Astrocyte of the spinal cord (primary cell): ENCODE results near the gene ZMYND10.

Experiments used
- DNase-seq: peaks from one replicate; pipeline ENCODE4 v3.0.0; 2011; ENCODE audit warnings: low read depth, low spot score
- H3K4me3 ChIP-seq: 2 replicates; pipeline ENCODE4 v1.5.1; 2011; ENCODE audit warnings: low read depth, mild to moderate bottlenecking, low read length, moderate library complexity
- CTCF ChIP-seq: IDR thresholded peaks from 2 replicates; pipeline ENCODE4 v1.5.1; 2012; ENCODE audit warnings: low read depth, mild to moderate bottlenecking, low read length, inconsistent platforms
- in situ Hi-C: cut with HindIII; loops from 2 replicates; pipeline ENCODE4 v1.10.0; 2017; ENCODE audit warnings: low sequenced_read_pairs

Gene ZMYND10

GRCh38 chr3:50378757-50379156 is 33.2 kb upstream of the ZMYND10 start:
- H3K4me3 ChIP-seq = no peak overlapping the region
- no peak for TF ChIP-seq CTCF
- in situ Hi-C loops = no loop called here

GRCh38 chr3:50378024-50378423 is 32.5 kb upstream of the ZMYND10 start:
- no peak for TF ChIP-seq CTCF
- in situ Hi-C loops = no loop called here
- no peak overlapping the region for H3K4me3 ChIP-seq

More at GRCh38 chr3:50378757-50379156, 33.2 kb upstream of the ZMYND10 start:
- DNase-seq = no peak

GRCh38 chr3:50375258-50375931 is 29.9 kb upstream of the ZMYND10 start:
- no peak overlapping the region for H3K4me3 ChIP-seq
- DNase-seq = no peak
- peak; percentile 12 for TF ChIP-seq CTCF
- in situ Hi-C loops = no loop called here

More at GRCh38 chr3:50378024-50378423, 32.5 kb upstream of the ZMYND10 start:
- no peak for DNase-seq

GRCh38 chr3:50374363-50375257 is 29.1 kb upstream of the ZMYND10 start:
- no peak for TF ChIP-seq CTCF
- H3K4me3 ChIP-seq = no peak overlapping the region
- in situ Hi-C loops = no loop called here
- no peak for DNase-seq

- DNase-seq = no peak
- in situ Hi-C loops = no loop called here
- no peak for TF ChIP-seq CTCF
- no peak overlapping the region for H3K4me3 ChIP-seq
Measured at GRCh38 chr3:50373146-50374051, 27.9 kb upstream of the ZMYND10 start.

GRCh38 chr3:50372349-50372748 is 26.8 kb upstream of the ZMYND10 start:
- in situ Hi-C loops = no loop called here
- TF ChIP-seq CTCF = no peak
- no peak for DNase-seq
- H3K4me3 ChIP-seq = no peak overlapping the region
